BJ (cell line): ENCODE measurements around the gene C11orf71. TPM values are rescaled to one million over a fixed set of nuclear protein-coding genes. Genes with fewer than 3 reads are reported as not detected.

Experiments used
- CTCF ChIA-PET: fragments of 350-600 bp; formaldehyde crosslinking; extraction: SDS; loops from one replicate; lab custom pipeline; 2021; ENCODE audit warnings: antibody characterized with exemption, inconsistent platforms; lab: Yijun Ruan, JAX
- POLR2A ChIA-PET: fragments of 300-600 bp; sonication (Branson Sonifier 250); formaldehyde crosslinking; extraction: SDS; loops from one replicate; lab custom pipeline; 2021; ENCODE audit warnings: antibody characterized with exemption; lab: Charles Lee
- DNase-seq: peaks from one replicate; pipeline ENCODE4 v3.0.0-alpha.2; 2011; ENCODE audit warnings: low read depth
- H3K27me3 ChIP-seq: 2 replicates; pipeline ENCODE4 v1.6.0; 2011; ENCODE audit warnings: low read length; ENCODE audit not compliant: control insufficient read depth, insufficient read depth
- H3K36me3 ChIP-seq: 2 replicates; pipeline ENCODE4 v1.5.1; 2011; ENCODE audit warnings: low read length; ENCODE audit not compliant: control insufficient read depth, insufficient read depth
- H3K4me3 ChIP-seq: 2 replicates; pipeline ENCODE4 v1.5.1; 2011; ENCODE audit warnings: low read depth, mild to moderate bottlenecking, control low read depth, low read length
- CTCF ChIP-seq: IDR thresholded peaks from 2 replicates; pipeline ENCODE4 v1.5.1; 2011; ENCODE audit warnings: low read depth, mild to moderate bottlenecking, control low read depth, inconsistent platforms, low read length, moderate library complexity; ENCODE audit not compliant: insufficient read depth
- polyA plus RNA-seq: library from polyadenylated mRNA; depleted of rRNA; stranded (reverse); fragments of >200 nt; gene quantifications from 2 replicates; pipeline ENCODE4 v1.2.3, GENCODE V29; 2011

Gene C11orf71
- polyA plus RNA-seq, 1 experiment = 2.2 TPM

GRCh38 chr11:114362326-114362725 lies 38.0 kb downstream of the C11orf71 start:
- H3K27me3 ChIP-seq = no peaks in the 10 kb centered on the region
- CTCF ChIA-PET = interaction anchor here (1.2 kb wide), 1 partner anchor 74 kb away, joined by 3 read pairs; no protein-coding TSS in a partner anchor
- H3K36me3 ChIP-seq = no peaks in the 10 kb centered on the region
- DNase-seq = no peak
- TF ChIP-seq CTCF = no peak
- no peak overlapping the region for H3K4me3 ChIP-seq
- POLR2A ChIA-PET = no interaction called here

- Histone ChIP-seq H3K4me3 (no peak overlapping the region), H3K27me3 (no peaks in the 10 kb centered on the region), H3K36me3 (no peaks in the 10 kb centered on the region)
- CTCF ChIA-PET = interaction anchor here (0.6 to 1.5 kb wide), 3 partner anchors 8 to 1161 kb away, joined by 3 to 4 read pairs (median 3); no protein-coding TSS in a partner anchor
- POLR2A ChIA-PET = no interaction called here
- no peak for DNase-seq
- no peak for TF ChIP-seq CTCF
Measured at GRCh38 chr11:114359342-114359741, 41.0 kb downstream of the C11orf71 start.

GRCh38 chr11:114358716-114359115 lies 41.6 kb downstream of the C11orf71 start:
- CTCF ChIA-PET = interaction anchor here (1.3 kb wide), 1 partner anchor 9 kb away, joined by 3 read pairs; no protein-coding TSS in a partner anchor
- Histone ChIP-seq H3K36me3 (no peaks in the 10 kb centered on the region), H3K27me3 (no peaks in the 10 kb centered on the region), H3K4me3 (no peak overlapping the region)
- POLR2A ChIA-PET = no interaction called here
- TF ChIP-seq CTCF = no peak
- DNase-seq = no peak

GRCh38 chr11:114354076-114354475 lies 46.2 kb downstream of the C11orf71 start:
- POLR2A ChIA-PET = no interaction called here
- CTCF ChIA-PET = no interaction called here
- Histone ChIP-seq H3K27me3 (no peaks in the 10 kb centered on the region), H3K36me3 (no peaks in the 10 kb centered on the region), H3K4me3 (no peak overlapping the region)
- peak; percentile 32 for DNase-seq
- TF ChIP-seq CTCF = no peak

GRCh38 chr11:114353443-114353842 lies 46.9 kb downstream of the C11orf71 start:
- H3K27me3 ChIP-seq = no peaks in the 10 kb centered on the region
- DNase-seq = no peak
- no peak for TF ChIP-seq CTCF
- no peaks in the 10 kb centered on the region for H3K36me3 ChIP-seq
- ChIA-PET POLR2A (no interaction called here), CTCF (interaction anchor here (1.4 kb wide), 1 partner anchor 19 kb away, joined by 3 read pairs; no protein-coding TSS in a partner anchor)
- H3K4me3 ChIP-seq = no peak overlapping the region
